Measurements from ENCODE around the gene SOWAHB.

Gene SOWAHB

GRCh38 chr4:76850010-76850441, 47.9 kb downstream of the SOWAHB start:
- DNase-seq, result no peak
